ENCODE results near the gene ZBTB17.

DNA sequence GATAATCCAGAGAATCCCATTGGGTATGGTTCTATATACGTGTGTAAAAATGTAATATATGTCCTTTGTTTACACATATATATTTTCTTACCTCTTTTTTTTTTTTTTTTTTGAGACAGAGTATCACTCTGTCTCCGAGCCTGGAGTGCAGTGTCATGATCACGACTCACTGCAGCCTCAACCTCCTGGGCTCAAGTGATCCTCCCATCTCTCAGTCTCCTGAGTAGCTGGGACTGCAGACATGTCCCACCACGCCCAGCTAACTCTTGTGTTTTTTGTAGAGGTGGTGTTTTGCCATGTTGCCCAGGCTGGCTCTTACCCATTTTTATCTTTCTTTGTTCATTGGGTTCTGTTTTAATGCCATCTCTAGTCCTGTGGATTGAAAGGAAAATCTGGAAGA lies 59.5 kb downstream of the ZBTB17 start:
- TF ChIP-seq, protein P1, sequence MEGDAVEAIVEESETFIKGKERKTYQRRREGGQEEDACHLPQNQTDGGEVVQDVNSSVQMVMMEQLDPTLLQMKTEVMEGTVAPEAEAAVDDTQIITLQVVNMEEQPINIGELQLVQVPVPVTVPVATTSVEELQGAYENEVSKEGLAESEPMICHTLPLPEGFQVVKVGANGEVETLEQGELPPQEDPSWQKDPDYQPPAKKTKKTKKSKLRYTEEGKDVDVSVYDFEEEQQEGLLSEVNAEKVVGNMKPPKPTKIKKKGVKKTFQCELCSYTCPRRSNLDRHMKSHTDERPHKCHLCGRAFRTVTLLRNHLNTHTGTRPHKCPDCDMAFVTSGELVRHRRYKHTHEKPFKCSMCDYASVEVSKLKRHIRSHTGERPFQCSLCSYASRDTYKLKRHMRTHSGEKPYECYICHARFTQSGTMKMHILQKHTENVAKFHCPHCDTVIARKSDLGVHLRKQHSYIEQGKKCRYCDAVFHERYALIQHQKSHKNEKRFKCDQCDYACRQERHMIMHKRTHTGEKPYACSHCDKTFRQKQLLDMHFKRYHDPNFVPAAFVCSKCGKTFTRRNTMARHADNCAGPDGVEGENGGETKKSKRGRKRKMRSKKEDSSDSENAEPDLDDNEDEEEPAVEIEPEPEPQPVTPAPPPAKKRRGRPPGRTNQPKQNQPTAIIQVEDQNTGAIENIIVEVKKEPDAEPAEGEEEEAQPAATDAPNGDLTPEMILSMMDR (IDR thresholded peaks at IDR 0.05; ENCODE audit: low read depth, low read length) = no peak
- no peak for TF ChIP-seq EZH2phosphoT487 (IDR thresholded peaks at IDR 0.05; ENCODE audit: low read depth)
